GM18526 (cell line): ENCODE data around the gene DNAJB12.
A peak's percentile ranks its signal among the peaks of the same experiment; 100 is the strongest.

Experiments used
- POLR2A ChIP-seq: IDR thresholded peaks from 3 replicates; pipeline ENCODE4 v1.6.1; 2011; ENCODE audit not compliant: insufficient read length; ENCODE audit errors: extremely low read depth

The DNAJB12 gene

DNA sequence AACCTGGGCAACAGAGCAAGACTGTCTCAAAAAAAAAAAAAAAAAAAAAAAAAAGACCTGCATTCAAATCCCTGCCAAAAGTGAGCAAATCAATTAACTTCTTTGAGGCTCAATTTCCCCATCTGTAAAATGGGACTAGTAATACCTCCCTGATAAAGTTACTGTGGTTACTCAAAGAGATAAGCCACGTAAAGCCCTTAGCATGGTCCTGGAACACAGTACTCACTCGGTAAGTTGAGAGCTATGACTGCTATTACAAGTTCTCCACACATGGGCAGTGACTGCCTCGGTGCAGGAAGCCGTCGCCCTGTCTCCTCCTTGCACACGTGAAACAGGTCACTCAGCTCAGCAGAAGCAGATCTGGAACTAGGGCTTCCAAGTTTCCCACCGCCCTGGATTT lies 43.1 kb downstream of the DNAJB12 start:
- no peak for TF ChIP-seq POLR2A

DNA sequence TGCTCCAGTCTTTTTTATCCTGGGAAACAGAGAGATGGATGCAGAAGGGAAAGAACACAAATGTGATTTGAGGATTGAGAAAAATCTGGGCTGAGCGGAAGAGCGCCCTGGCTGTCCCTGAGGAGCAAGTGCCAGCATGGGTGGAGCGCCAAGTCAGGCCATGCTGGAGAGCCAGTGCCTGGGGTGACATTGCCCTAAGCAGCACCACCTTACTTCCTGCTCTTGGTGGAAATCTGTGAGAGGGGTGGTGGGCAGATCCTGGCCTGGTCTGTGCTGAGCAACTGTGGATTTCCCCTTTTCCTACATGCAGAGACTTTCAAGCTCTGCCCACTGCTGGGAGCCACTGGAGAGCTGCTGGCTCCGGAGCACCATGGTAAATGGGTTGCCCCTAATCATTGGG lies 44.1 kb downstream of the DNAJB12 start:
- no peak for TF ChIP-seq POLR2A

DNA sequence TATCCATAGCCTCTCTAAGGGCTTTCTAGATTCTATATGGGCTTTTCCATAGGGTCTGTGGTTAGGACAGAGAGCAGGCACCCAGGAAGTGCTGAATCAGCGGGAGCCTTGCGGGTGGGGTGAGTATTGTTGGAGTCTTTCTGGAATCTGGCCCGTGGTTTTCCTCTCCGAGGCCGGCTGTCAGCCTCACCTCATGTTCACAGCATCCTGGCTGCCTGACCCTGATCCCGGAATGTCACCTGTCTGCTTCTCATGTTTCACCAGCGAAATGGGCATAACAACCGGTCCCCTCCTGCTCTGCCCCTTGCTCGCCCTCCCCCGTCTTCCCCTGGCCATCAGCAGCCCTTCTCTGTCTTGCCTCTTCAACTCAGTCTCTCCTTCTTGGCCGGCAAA lies 44.5 kb downstream of the DNAJB12 start:
- TF ChIP-seq POLR2A: no peak

DNA sequence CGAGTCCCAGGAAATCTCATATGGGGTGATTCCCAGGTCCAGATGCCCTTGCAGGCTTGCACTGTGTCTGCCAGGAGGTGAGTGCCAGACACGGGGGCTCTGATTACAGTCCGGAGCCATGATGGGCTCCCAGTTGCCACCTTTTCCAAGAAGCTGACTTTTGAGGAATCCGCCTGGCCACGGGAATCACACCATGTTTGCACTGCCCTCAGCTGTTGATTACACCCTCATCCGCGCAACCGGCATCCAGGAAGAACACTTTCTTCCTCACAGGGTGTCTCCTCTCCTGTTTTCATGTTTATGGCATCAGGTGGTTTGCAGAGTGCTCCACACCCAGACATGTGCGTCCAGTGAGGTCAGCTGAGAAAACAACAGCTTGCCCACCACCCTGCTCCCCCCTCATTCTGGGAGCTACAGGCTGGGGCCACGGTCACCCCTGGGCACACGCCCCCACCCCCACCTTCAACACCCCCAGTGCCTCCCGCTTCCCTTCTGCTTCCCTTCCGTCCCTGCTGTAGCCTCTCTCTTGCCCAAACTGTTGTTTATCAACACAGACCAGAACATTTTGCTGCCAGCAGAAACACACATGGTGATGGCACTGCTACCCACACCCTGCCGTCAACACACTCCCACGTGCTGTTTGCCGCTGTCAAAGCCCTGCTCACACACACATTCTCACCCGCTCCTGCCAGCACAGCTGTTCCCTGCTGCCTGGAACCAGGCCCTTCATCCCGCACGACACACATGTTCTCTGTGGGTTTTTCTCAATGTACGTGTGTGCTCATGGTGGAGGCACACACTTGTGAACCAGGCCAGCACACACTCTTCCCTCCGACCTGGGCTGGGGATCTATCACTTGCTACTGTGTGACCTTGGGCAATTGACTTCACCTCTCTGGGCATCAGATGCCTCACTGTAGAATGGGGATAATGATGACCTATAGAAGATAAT lies 45.2 kb downstream of the DNAJB12 start:
- TF ChIP-seq POLR2A: no peak

DNA sequence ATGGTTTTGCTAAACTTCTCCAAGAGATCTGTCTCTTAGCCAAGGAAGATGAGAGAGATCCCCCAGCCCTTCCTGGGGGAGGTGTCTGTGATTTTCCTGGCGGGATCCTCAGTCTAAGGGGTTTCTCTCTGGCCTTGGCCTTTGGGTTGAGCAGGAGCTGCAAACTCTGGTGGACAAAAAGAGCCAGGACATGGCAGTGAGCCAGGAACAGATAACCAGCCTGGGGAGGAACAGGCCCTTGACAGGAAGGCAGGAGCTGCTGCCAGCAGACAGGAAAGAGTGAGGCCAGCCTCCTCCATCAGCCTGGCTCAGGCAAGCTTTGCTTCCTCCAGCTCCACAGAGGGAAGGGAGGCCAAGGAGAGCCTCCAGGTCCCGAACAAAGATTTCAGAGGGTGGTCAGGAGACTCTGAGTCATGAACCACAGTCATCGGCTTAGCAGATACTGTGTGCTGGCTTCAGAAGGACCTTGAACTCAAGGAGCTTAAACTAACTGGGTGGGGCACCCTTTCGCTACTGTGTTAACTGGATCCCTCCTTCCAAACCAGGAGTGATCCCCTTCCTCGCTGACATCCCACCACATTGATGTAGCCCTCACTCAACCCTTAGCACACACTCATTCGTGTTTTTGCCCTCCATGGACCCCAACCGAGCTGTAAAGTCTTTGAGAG lies 46.3 kb downstream of the DNAJB12 start:
- TF ChIP-seq POLR2A: no peak

DNA sequence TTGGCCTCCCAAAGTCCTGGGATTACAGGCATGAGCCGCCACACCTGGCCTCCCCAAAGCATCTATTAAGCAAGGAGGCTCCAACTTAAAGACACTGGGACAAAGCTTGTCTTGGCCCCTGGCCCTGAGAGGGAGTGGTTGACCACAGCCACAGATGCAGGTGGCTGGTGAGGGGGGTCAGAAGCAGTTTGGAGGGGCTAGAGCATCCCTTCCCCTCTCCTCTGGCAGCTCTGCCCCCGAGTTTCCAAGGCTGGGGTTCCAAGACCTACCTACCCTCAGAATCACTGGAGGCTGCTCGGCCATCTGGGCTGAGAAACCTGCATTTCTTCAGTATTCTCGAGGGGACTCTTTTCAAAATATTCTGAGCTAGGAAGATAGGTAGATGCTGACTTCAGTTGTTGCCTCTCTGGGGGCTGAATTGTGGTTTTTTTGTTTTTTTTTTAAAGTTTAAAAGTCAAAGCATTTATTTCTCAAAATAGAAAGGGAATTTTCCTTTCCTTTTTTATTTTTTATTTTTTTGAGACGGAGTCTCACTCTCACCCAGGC lies 48.4 kb downstream of the DNAJB12 start:
- no peak for TF ChIP-seq POLR2A

DNA sequence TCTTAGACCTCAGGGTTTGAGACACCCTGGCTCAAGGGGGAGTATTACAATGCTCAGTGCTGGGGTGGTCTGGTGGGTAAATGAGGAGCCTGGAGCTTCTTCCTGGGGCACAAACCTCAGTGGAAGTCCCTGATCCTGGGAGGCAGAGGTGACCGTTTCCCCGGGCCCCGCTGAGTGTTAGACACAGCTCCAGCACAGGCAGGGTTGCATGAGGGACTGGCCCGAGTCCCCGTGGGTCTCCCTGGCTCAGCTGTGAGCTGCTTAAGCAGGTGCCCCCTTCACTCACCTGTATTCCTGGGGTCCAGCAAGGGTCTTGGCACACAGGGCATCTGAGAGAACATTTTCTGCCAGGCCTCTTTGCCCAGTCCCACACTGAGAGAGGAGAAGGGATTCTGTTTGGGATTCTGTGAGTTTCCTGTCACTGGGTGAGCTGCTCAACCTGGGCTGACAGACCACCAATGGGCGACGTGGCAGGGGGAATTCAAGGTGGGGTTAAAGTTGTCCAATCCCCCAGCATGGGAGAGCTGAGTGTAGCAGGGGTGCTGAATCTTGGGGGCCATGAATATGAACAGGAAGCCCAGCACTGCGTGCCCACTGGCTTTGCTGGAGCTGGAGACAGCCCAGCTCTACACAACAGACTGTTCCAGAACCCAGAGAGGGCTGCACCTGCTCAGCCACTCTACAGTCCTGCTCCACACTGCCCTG lies 51.1 kb downstream of the DNAJB12 start:
- TF ChIP-seq POLR2A: no peak

DNA sequence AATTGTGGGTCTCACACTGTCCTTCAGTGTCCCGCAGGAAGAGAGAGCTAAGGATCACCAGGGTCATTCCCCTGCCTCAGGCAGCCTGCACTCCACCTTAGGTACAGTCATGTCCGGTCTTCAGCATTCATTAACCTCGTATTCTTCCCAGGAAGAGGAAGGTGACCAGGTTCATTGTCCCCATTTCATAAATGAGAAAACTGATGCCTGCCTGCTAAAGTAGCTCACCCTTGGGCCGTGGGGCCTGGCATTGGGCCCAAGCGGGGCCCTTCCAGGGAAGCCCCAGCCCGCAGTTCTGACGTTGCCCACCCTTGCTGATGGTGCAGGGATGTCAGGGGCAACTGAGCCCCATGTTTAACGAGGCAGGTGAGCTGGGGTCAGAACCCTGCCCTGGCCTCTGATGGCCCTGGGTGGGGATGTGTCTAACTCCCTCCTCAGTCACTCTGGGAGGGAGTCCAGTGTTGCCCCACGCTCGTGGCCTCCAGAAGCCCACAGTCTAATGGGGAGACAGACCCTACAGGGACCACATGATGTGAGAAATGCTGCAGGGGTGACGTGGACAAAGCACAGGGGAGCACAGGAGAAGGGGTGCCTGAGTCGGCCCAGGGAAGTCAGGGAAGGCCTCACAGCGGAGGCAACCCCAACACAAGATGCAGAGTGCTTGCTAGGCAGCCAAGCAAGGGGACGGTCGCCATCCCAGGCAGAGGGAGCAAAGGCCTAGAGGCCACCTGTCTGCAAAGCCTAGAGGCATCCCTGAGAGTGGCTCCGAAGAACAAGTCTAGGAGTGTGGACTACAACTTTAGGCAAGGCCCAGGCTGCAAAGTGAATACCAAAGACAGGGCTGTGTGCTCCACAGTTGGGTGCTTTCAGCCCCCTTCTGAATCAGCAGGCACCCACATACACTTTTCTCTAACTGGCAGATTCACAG lies 55.9 kb downstream of the DNAJB12 start:
- TF ChIP-seq POLR2A: no peak

DNA sequence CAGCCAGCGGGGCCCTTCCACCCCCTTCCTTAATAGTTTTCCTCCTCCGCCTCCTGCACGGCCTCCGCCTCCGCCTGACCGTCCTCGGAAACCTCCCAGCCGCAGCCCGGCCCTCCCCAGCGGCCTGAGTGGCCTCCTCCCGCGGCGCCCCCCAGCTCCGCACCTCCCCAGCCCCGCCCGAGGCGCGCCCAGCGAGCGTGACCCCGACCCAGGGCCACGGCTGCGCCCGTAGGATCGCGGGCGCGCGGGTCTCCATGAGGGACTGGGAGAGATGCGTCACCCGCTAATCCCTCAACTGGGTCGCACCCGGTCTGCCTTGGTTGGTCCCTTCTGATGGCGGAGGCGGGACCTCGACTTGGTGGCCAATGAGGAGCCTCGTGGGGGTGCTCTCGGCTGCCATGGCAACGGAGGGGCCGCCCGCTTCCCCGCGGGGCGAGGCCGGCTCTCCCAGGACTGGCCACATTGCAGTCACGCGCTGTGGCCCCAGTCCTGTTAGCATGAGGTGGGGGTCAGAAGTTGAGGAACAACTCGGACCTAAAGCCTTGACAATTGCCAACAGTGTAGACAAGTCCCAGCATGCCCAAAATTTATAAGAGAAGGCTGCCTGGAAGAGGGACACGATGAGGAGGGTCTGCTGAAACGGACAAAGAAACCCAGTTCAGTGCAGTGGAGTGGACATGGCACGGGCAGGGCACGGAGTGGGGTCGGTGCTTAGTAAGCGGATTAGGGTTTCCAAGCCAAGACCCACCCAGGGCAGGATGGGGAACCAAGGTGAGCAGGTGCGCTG lies 56.7 kb downstream of the DNAJB12 start:
- peak; percentile 88 for TF ChIP-seq POLR2A

DNA sequence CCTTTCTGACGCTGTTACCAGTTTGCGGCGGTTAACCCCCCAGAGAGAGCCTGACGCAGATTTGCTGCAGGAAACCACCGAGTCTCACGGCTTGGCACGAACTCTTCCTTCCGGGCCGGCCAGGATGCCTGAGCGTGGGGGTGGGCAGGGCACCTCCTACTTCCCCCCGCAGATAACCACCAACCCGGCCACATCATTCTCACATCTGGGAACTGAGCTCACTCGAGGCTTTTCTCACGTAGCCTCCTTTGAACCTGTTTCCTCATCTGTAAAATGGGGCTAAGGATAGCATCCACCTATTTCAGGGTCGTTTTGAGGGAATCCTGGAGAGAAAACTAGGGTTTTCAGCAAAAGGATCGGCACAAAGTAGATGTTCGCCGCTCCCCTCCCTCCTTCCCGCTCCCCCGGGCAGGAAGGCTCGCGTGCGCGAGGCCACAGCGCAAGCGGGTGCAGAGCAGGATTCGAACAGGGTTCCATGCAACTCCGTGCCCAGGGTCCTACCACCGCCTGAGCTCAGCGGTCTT lies 57.4 kb downstream of the DNAJB12 start:
- TF ChIP-seq POLR2A: no peak

DNA sequence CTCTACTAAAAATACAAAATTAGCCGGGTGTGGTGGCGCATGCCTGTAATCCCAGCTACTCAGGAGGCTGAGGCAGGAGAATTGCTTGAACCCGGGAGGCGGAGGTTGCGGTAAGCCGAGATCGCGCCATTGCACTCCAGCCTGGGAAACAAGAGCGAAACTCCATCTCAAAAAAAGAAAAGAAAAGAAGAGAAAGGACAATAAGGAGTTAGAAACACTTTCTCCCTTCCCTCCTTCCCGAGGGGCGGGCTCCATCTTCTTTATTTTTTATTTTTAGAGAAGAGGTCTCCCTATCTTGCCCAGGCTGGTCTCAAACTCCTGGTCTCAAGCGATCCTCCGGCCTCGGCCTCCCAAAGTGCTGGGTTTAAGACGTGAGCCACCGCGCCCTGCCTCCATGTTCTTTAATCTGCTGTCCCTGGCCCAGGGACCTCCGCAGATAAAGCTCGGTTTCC lies 57.9 kb downstream of the DNAJB12 start:
- TF ChIP-seq POLR2A: peak; percentile 42

DNA sequence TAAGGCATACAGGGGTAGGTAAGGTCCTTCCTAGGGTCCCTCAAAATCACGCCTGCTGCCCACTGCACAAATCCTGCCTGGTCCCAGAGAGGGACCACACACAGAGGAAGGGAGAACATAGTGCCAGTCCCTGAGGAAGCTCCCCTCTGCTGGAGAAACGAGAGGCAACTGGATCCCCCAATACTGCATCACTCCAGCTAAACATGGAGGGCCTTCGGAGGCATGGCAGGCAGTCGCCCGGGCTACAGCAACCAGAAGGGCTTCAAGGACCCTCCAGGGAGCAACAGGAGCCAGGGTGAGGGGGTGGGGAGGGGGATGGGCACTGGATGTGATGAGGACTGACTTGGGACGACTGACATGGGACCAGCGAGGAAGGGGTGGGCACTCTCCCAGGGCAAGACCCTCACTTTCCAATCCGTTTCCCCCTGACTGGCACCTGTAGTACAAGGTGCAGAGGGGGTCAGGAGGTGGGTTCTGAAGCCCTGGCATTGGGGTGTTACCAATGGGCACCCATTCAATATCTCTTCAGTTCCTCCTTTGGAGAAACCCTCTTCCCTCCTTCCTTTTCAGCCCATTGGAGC lies 59.3 kb downstream of the DNAJB12 start:
- TF ChIP-seq POLR2A: no peak

DNA sequence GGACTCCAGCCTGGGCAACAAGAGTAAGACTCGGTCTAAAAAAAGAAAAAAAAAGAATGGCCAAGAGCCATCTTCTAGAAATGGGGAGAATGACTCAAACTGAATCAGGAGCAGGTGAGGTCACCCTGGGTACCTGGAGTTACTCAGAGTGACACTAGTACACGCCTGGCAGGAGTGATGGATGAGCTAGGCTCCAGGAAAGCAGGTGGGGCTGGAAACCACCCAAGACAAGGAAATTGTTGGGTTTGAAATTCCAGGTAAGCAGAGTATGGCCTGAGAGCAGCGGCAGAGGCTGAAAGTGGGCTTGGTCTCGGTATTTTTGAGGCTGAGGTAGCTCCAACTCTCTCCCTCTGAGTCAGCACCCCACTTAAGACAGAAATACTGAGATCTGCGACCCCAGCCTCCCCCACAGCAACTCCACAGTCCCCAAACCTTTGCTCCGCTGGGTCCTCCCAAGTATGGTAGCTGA lies 62.5 kb downstream of the DNAJB12 start:
- TF ChIP-seq POLR2A: no peak
